Suprapubic skin (tissue), 4 donors: ENCODE measurements around the gene XYLT2. TPM values are rescaled to one million over a fixed set of nuclear protein-coding genes. Genes with fewer than 3 reads are reported as not detected.
A peak's percentile ranks its signal among the peaks of the same experiment; 100 is the strongest.

ENCODE experiments used
- DNase-seq, 2 donors: peaks; one replicate each; pipeline ENCODE4 v3.0.0-alpha.2; 2019; ENCODE audit warnings: low spot score in 2 of 2
- H3K27ac ChIP-seq: fragments of 200-600 bp; sonication (generic); one replicate; pipeline ENCODE4 v1.5.1; 2019
- H3K27me3 ChIP-seq: fragments of 200-600 bp; sonication (generic); one replicate; pipeline ENCODE4 v1.5.1; 2019
- H3K36me3 ChIP-seq: fragments of 200-600 bp; sonication (generic); one replicate; pipeline ENCODE4 v1.5.1; 2019
- H3K4me1 ChIP-seq: fragments of 200-600 bp; sonication (generic); one replicate; pipeline ENCODE4 v1.5.1; 2019
- H3K4me3 ChIP-seq: fragments of 200-600 bp; sonication (generic); one replicate; pipeline ENCODE4 v1.5.1; 2019; ENCODE audit warnings: mild to moderate bottlenecking
- H3K9me3 ChIP-seq: fragments of 200-600 bp; sonication (generic); one replicate; pipeline ENCODE4 v1.5.1; 2019
- CTCF ChIP-seq, 2 donors: fragments of 200-600 bp in 1 of 2; fragments of 450-650 bp in 1 of 2; sonication (generic) in 1 of 2; IDR thresholded peaks; one replicate each; pipeline ENCODE4 v1.5.1; 2016 to 2019; ENCODE audit warnings: antibody characterized with exemption in 2 of 2, mild to moderate bottlenecking in 1 of 2, moderate library complexity in 1 of 2
- EP300 ChIP-seq: sonication (generic); formaldehyde crosslinking; IDR thresholded peaks from one replicate; pipeline ENCODE4 v1.6.1; 2017; ENCODE audit warnings: antibody characterized with exemption
- POLR2A ChIP-seq, 2 donors: fragments of 450-650 bp; IDR thresholded peaks; one replicate each; pipeline ENCODE4 v1.6.1; 2017; ENCODE audit warnings: antibody characterized with exemption in 2 of 2, mild to moderate bottlenecking in 2 of 2, moderate library complexity in 2 of 2
- POLR2AphosphoS5 ChIP-seq, 3 donors: sonication (generic); formaldehyde crosslinking; IDR thresholded peaks; one replicate each; pipeline ENCODE4 v1.6.1; 2017; ENCODE audit warnings: antibody characterized with exemption in 3 of 3
- WGBS: methylation state at CpG from one replicate; pipeline ENCODE4 v1.1.5; 2018; 5-methylcytosine and 5-hydroxymethylcytosine counted together
- total RNA-seq, 4 donors: library from RNA; depleted of rRNA; stranded (reverse); fragments of >200 nt; gene quantifications; one replicate each; pipeline ENCODE4 v1.1.0, GENCODE V29; 2016

The XYLT2 gene
- total RNA-seq, 4 donors from 2014 or later, result 36.9 to 61.3 (median 45.5) TPM

GRCh38 chr17:50355336-50355700 is 9.4 kb downstream of the XYLT2 start:
- peaks cover 83% of the 10 kb centered on the region for H3K36me3 ChIP-seq
- no peak overlapping the region for H3K4me3 ChIP-seq
- no peak overlapping the region for H3K27ac ChIP-seq
- H3K9me3 ChIP-seq, result no peaks in the 10 kb centered on the region
- DNase-seq, result peak in 1 of 2 donors; percentile 73
- no peak for TF ChIP-seq POLR2A (IDR thresholded peaks at IDR 0.05)
- TF ChIP-seq EP300, result no peak
- no peak for TF ChIP-seq CTCF (IDR thresholded peaks at IDR 0.05)
- no peak for TF ChIP-seq POLR2AphosphoS5 (IDR thresholded peaks at IDR 0.05)
- 81% methylated on average over 4 of the region's 4 CpGs for WGBS
- no peaks in the 10 kb centered on the region for H3K4me1 ChIP-seq
- no peaks in the 10 kb centered on the region for H3K27me3 ChIP-seq

DNA sequence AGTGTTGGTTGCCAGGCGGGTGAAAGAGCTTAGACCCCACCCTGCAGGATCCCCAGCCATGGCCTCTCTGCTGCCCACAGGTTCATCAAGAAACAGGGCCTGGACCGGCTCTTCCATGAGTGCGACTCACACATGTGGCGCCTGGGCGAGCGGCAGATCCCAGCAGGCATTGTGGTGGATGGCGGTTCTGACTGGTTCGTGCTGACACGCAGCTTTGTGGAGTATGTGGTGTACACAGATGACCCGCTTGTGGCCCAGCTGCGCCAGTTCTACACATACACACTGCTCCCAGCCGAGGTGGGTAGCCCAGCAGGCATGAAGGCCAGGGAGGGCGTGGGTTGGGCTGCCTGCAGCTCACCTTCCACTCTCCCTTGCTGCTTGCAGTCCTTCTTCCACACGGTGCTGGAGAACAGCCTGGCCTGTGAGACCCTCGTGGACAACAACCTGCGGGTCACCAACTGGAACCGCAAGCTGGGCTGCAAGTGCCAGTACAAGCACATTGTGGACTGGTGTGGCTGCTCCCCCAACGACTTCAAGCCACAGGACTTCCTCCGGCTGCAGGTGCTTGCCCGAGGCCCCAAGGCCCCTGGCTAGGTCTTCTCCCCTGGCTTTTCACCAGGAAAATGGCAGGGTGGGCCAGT is 9.9 kb downstream of the XYLT2 start:
- no peak overlapping the region for H3K27ac ChIP-seq
- no peak overlapping the region for H3K4me3 ChIP-seq
- no peaks in the 10 kb centered on the region for H3K4me1 ChIP-seq
- TF ChIP-seq CTCF (IDR thresholded peaks at IDR 0.05), result no peak
- TF ChIP-seq POLR2AphosphoS5 (IDR thresholded peaks at IDR 0.05), result no peak
- no peak for TF ChIP-seq POLR2A (IDR thresholded peaks at IDR 0.05)
- no peak for TF ChIP-seq EP300
- H3K9me3 ChIP-seq, result no peaks in the 10 kb centered on the region
- 83% methylated on average over 9 of the region's 20 CpGs for WGBS
- H3K36me3 ChIP-seq, result peaks cover 88% of the 10 kb centered on the region
- H3K27me3 ChIP-seq, result no peaks in the 10 kb centered on the region
- DNase-seq, result peak; percentile 54 to 55

DNA sequence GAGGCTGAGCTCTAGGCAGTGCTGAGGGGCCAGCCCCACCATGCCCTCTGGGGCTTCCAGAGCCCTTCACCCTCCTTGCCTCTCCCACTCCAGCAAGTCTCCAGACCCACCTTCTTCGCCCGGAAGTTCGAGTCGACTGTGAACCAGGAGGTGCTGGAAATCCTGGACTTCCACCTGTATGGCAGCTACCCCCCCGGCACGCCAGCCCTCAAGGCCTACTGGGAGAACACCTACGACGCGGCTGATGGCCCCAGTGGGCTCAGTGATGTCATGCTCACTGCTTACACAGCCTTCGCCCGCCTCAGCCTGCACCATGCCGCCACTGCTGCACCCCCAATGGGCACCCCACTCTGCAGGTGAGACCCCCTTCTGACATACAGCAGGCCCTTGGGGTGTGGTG is 10.5 kb downstream of the XYLT2 start:
- WGBS, result 95% methylated on average over 12 of the region's 12 CpGs
- H3K27me3 ChIP-seq, result no peaks in the 10 kb centered on the region
- H3K9me3 ChIP-seq, result no peaks in the 10 kb centered on the region
- peaks cover 88% of the 10 kb centered on the region for H3K36me3 ChIP-seq
- H3K4me1 ChIP-seq, result no peaks in the 10 kb centered on the region
- DNase-seq, result peak; percentile 52 to 77
- TF ChIP-seq POLR2AphosphoS5 (IDR thresholded peaks at IDR 0.05) (no peak), EP300 (no peak), POLR2A (IDR thresholded peaks at IDR 0.05) (no peak), CTCF (IDR thresholded peaks at IDR 0.05) (no peak)
- H3K27ac ChIP-seq, result no peak overlapping the region
- no peak overlapping the region for H3K4me3 ChIP-seq

GRCh38 chr17:50356892-50357510 is 11.1 kb downstream of the XYLT2 start:
- WGBS, result 93% methylated on average over 12 of the region's 12 CpGs
- H3K27ac ChIP-seq, result no peak overlapping the region
- no peak for TF ChIP-seq POLR2A (IDR thresholded peaks at IDR 0.05)
- no peak for TF ChIP-seq POLR2AphosphoS5 (IDR thresholded peaks at IDR 0.05)
- no peak for TF ChIP-seq EP300
- no peak for TF ChIP-seq CTCF (IDR thresholded peaks at IDR 0.05)
- H3K9me3 ChIP-seq, result no peaks in the 10 kb centered on the region
- no peaks in the 10 kb centered on the region for H3K4me1 ChIP-seq
- no peaks in the 10 kb centered on the region for H3K27me3 ChIP-seq
- no peak overlapping the region for H3K4me3 ChIP-seq
- peak; percentile 52 to 56 for DNase-seq
- H3K36me3 ChIP-seq, result peaks cover 85% of the 10 kb centered on the region

DNA sequence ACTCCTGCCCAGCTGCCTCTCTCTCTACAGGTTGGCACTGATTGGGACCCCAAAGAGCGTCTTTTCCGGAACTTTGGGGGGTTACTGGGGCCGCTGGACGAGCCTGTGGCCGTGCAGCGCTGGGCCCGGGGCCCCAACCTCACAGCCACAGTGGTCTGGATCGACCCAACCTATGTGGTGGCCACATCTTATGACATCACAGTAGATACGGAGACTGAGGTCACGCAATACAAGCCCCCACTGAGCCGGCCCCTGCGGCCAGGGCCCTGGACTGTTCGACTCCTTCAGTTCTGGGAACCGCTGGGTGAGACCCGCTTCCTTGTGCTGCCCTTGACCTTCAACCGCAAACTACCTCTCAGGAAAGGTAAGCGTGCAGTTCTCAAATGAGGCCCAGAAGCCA is 12.3 kb downstream of the XYLT2 start:
- 96% methylated on average over 15 of the region's 17 CpGs for WGBS
- no peak overlapping the region for H3K27ac ChIP-seq
- TF ChIP-seq POLR2A (IDR thresholded peaks at IDR 0.05) (no peak), CTCF (IDR thresholded peaks at IDR 0.05) (no peak), POLR2AphosphoS5 (IDR thresholded peaks at IDR 0.05) (no peak), EP300 (no peak)
- peaks cover 5% of the 10 kb centered on the region for H3K4me1 ChIP-seq
- H3K4me3 ChIP-seq, result no peak overlapping the region
- peaks cover 77% of the 10 kb centered on the region for H3K36me3 ChIP-seq
- peak; percentile 40 to 73 for DNase-seq
- H3K9me3 ChIP-seq, result no peaks in the 10 kb centered on the region
- no peaks in the 10 kb centered on the region for H3K27me3 ChIP-seq
